GM10266 (cell line): ENCODE measurements around the gene B3GLCT.

ENCODE experiments used
- DNase-seq: peaks from one replicate; pipeline ENCODE4 v3.0.0; 2012; ENCODE audit errors: extremely low spot score
- TF ChIP-seq, protein P1 (sequence below): IDR thresholded peaks from 2 replicates; pipeline ENCODE4 v1.5.1; 2012; ENCODE audit warnings: mild to moderate bottlenecking, low read depth; ENCODE audit not compliant: control insufficient read depth, insufficient read depth; ENCODE audit errors: missing control alignments

B3GLCT gene

DNA sequence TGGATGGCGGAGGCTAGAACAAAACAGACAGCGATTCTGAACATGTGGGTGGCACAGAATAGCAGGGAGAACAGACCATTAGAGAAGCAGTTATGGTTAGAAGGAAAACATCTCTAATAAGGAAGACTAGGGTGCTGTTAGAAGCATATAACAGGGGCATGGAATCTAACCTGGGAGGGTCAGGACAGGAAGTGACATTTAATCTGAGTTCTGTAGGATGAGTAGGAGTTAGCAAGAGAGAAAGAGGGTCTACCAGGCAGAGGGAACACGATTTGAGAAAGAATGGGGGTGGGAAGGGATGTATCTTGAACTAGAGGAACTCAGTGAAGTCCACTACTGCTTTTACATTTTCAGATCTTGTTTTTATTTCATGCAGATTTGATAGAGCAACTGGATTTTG lies 48.6 kb downstream of the B3GLCT start:
- TF ChIP-seq, protein P1, sequence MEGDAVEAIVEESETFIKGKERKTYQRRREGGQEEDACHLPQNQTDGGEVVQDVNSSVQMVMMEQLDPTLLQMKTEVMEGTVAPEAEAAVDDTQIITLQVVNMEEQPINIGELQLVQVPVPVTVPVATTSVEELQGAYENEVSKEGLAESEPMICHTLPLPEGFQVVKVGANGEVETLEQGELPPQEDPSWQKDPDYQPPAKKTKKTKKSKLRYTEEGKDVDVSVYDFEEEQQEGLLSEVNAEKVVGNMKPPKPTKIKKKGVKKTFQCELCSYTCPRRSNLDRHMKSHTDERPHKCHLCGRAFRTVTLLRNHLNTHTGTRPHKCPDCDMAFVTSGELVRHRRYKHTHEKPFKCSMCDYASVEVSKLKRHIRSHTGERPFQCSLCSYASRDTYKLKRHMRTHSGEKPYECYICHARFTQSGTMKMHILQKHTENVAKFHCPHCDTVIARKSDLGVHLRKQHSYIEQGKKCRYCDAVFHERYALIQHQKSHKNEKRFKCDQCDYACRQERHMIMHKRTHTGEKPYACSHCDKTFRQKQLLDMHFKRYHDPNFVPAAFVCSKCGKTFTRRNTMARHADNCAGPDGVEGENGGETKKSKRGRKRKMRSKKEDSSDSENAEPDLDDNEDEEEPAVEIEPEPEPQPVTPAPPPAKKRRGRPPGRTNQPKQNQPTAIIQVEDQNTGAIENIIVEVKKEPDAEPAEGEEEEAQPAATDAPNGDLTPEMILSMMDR: no peak
- DNase-seq: no peak

DNA sequence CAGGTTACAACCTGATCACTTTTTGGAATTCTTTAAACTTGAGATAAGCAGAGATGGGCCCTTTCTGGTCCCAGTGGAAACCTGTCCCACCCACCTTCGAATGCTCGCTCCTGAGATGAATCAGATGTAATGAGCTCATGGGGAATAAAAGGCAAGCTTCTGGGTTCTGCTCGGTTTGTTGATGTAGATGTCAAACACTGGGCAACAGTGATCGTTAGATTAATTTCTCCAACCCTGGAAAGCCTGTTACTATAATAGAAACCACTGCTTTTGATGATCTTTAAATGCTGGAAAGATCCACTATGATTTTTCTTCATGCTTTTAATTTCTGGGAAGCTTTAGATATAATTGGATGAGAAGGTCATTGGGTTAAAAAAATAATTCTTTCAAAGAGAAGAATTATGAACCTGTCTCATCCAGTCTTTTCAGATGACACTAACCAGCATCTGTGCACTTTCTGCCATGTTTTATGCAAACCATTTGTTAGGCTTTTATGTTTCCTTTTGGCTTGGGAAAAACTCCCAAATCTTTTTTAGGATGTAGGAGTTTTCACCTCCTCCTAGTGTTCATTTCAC lies 49.3 kb downstream of the B3GLCT start:
- TF ChIP-seq, protein P1: no peak
- no peak for DNase-seq

DNA sequence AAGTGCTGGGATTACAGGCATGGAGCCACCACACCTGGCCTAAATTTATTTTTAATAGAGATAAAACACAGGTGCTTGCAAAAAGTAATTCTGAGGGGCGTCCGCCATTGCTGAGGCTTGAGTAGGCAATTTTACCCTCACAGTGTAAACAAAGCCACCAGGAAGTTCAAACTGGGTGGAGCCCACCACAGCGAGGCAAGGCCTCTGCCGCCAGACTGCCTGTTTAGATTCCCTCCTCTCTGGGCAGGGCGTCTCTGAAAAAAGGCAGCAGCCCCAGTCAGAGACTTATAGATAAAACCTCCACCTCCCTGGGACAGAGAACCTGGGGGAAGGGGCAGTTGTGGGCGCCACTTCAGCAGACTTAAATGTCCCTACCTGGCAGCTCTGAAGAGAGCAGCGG lies 50.7 kb downstream of the B3GLCT start:
- TF ChIP-seq, protein P1: no peak
- DNase-seq: no peak

DNA sequence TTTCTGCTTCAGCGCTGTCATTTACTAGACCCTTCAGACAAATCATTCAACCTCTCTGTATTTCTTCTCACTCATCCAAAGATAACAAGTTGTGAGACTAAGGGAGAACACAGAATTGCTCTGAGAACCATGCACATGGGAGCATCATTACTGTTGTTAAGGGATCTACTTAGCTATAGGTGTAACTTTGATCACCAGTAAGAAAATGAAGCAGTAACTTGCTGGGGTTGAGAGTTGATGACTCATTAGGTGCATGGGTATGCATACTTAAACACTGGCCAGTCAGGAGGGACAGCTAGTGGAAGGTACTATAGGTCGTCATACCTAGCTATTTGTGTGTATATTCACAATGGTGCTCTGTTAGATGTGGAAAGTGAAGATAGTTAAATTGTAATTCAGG lies 61.5 kb downstream of the B3GLCT start:
- DNase-seq: no peak
- TF ChIP-seq, protein P1: no peak

DNA sequence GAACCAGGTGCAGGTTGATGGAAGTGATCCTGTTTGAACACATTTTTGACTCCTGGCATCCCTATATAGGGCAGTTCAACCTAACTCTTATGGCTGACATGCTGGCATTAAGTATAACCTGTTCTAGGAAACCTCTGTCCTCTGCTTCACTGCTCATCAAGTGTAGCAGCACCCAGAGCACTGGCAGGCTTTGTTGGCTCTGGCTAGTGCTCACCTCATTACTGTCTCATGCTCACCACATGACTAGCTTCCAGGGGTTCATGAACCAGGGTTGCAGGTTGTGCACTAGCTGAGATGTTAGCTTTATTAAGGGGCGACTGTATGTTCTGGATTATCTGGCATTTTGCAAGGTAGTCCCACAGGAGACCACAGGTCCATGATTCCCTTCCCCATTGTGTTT lies 63.6 kb downstream of the B3GLCT start:
- no peak for DNase-seq
- TF ChIP-seq, protein P1: no peak

DNA sequence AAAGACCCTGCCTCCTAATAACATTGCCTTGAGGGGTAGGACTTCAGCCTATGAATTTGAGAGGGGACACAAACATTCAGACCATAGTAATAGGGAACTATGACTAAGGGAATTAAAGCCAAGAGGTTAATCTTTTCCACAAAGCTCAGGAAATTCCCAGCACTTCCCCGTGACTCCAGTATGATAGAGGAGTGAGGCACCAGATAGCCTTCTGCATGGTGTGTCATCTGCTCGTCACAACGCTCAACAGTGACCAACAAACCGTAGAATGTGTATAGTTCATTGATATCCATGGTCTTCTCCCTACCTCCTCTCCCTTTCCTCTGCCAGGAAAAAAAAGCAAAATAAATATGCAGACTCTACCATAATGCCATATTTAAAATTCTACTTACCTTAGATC lies 64.4 kb downstream of the B3GLCT start:
- TF ChIP-seq, protein P1: no peak
- DNase-seq: no peak

DNA sequence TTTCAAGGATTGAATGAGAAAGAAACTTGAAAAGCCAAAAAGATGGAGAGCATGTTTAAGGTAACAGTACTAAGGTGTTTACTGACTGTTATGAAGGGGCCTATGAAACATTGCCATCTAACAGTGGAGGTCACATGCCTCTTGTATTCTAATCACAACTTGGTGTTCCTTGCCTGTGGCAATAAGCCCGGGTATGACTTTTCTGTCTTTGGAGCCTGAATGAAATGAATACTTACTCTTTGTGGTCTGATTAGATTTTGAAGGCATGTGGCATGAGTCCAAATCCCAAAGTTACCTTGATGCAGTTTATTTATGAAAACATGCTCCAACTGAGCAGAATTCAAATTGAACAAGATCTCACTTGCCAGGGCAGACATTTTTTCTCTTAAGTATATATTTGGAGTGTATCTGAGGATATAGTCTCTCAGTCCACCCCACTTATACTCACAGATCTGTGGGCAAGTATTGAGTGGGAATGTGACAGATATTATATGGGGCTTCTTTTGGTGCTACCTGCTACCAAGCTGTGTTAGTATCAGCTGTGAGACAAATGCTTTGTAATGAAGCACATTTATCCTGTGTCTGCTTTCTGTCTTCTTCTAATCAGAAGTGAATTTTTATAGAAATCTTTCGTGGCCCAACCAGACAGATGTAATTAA lies 67.5 kb downstream of the B3GLCT start:
- TF ChIP-seq, protein P1: no peak
- DNase-seq: no peak
